GM19397 (cell line): ENCODE data around the gene EPN1.
"Not testable (repeated sequence)": the region's sequence is repeated elsewhere in the genome, so short reads cannot be mapped to it uniquely, and the experiment has no call there.

Source experiments
- ATAC-seq: cut with Tn5 transposase; IDR thresholded peaks from one replicate; pipeline ENCODE4 v1.9.1; 2021; ENCODE audit warnings: mild to moderate bottlenecking, moderate library complexity; ENCODE audit not compliant: unreplicated experiment

Gene EPN1

DNA sequence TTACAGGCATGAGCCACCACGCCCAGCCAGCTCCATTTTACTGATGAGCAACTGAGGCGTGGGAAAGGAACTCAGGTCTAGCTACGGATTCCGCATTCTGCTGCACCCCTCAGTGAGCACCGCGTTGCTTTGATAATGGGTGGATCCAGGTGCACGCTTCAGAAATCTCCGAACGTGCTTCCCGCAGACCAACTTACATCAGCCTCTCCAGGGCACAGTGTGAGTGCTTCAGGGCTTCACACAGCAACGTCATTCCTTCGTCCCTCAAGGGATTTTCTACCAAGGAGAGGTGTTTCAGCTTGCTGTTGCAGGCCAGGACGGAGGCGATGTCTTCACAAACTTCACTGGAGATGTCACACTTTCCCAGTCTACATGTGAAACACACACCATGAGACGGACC is 41.5 kb downstream of the EPN1 start:
- no peak for ATAC-seq

- no peak for ATAC-seq
Measured at GRCh38 chr19:55717251-55717650, 42.2 kb downstream of the EPN1 start.

DNA sequence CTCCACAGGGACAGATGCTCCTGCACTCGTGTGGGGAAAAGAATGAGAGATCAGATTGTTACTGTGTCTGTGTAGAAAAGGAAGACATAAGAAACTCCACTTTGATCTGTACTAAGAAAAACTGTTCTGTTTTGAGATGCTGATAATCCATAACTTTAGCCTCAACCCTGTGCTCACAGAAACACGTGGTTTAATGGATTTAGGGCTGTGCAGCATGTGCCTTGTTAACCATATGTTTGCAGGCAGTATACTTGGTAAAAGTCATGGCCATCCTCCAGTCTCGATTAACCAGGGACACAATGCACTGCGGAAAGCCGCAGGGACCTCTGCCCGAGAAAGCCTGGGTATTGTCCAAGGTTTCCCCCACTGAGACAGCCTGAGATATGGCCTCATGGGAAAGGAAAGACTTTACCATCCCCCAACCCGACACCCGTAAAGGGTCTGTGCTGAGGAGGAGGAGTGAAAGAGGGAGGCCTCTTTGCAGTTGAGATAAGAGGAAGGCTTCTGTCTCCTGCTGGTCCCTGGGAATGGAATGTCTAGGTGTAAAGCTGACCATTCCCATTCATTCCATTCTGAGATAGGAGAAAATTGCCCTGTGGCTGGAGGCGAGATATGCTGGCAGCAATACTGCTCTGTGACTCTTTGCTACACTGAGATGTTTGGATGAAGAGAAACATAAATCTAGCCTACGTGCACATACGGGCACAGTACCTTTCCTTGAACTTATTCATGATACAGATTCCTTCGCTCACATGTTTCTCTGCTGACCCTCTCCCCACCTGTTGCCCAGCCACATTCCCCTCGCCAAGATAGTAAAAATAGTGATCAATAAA is 43.1 kb downstream of the EPN1 start:
- ATAC-seq = not testable (repeated sequence)

GRCh38 chr19:55720214-55720746 is 45.3 kb downstream of the EPN1 start:
- ATAC-seq = no peak

GRCh38 chr19:55720801-55721200 is 45.8 kb downstream of the EPN1 start:
- no peak for ATAC-seq

DNA sequence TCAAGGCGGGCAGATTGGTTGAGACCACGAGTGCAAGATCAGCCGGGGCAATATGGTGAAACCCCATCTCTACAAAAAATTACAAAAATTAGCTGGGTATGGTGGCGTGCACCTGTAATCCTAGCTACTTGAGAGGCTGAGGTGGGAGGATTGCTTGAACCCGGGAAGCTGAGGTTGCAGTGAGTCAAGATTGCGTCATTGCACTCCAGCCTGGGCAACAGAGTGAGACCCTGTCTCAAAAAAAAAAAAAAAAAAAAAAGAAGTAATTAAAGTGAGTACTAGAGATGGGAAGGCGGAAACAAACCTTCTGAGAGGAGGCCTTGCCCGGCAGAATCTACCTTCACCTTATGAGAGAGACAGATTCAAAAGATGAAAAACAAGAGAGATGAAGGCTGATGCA is 48.5 kb downstream of the EPN1 start:
- no peak for ATAC-seq

GRCh38 chr19:55730378-55730777 is 55.4 kb downstream of the EPN1 start:
- ATAC-seq = not testable (repeated sequence)

DNA sequence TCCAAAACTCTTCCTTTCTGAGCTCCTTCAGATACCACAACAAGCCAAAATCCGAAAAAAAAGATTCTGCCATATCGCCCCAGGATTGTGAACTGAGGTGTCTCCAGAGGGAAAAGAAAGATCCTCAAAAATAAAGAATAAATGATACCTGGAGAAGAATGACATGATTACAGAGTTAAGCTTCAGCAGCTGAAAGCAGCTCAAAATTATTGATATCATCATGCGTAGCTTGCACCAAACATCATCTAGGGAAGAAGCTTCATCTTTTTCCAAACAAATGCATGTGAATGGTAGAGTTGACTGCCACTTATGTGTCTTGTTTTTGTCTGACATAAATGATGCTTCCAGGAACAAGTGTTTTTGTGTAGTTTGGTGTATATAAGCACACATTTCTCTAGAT is 63.3 kb downstream of the EPN1 start, which contains the start of gene NLRP9:
Gene NLRP9, minus strand, starts transcription at position 101 of the 400 bp plus-strand sequence. Its CDS starts 28 bp downstream, at position 73.
- no peak for ATAC-seq

GRCh38 chr19:55750715-55751114 is 75.7 kb downstream of the EPN1 start:
- no peak for ATAC-seq

DNA sequence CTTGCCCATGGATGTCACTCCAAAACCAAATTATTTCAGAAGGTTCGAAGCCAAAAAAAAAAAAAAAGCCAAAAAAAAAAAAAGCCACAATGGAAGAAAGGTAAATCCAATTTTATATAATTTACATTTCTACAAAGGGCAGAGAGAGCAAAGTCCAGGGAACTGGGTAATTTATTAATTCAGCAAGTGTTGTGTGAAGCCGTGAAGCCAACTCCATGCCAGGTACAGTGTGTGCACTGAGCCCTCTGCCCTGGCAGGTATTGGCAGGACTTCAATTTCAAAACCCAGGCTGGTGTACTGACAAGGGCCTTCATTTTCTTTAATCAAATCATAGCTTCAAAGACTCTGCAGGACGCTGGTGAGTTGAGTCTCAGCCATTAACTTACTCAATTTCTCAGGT is 78.4 kb downstream of the EPN1 start:
- no peak for ATAC-seq

- not testable (repeated sequence) for ATAC-seq
Measured at GRCh38 chr19:55756808-55757207, 81.8 kb downstream of the EPN1 start.

GRCh38 chr19:55758797-55759196 is 83.8 kb downstream of the EPN1 start, which contains the start of gene RFPL4A:
Gene RFPL4A, plus strand, starts transcription at chr19:55759097. Its CDS starts 2,704 bp downstream, at chr19:55761801.
- ATAC-seq = not testable (repeated sequence)
